Keratinocyte (primary cell): ENCODE results near the gene PRDM8.

Experiments used
- CTCF ChIP-seq, 3 experiments: IDR thresholded peaks in 1 of 3; conservative IDR thresholded peaks in 1 of 3; optimal IDR thresholded peaks in 1 of 3; 2 replicates in 2 of 3; 3 replicates in 1 of 3; pipeline versions ENCODE3 to v1.5.1; 2011; ENCODE audit warnings: low read length in 3 of 3, mild to moderate bottlenecking in 3 of 3, moderate library complexity in 2 of 3, control low read depth in 1 of 3, inconsistent platforms in 1 of 3; ENCODE audit not compliant: insufficient read depth in 2 of 3; ENCODE audit errors: extremely low read depth in 1 of 3
- EZH2 ChIP-seq: IDR thresholded peaks from one replicate; pipeline ENCODE4 v1.6.1; 2012; ENCODE audit warnings: inconsistent platforms, mild to moderate bottlenecking, low read length, moderate library complexity

- TF ChIP-seq EZH2 (no peak), CTCF (optimal IDR thresholded peaks at IDR 0.05 in 1 of 3, IDR thresholded peaks at IDR 0.05 in 1 of 3, conservative IDR thresholded peaks at IDR 0.05 in 1 of 3; ENCODE audit: extremely low read depth in 1 of 3, insufficient read depth in 2 of 3, low read length in 3 of 3) (no peak)
Measured at GRCh38 chr4:80195441-80196140, 1.7 kb upstream of the PRDM8 start.
